ENCODE data around the gene ADTRP.

ADTRP gene

GRCh38 chr6:11772109-11772825 is 6.3 kb downstream of the ADTRP start:
- DNase-seq, result no peak

- no peak for DNase-seq
Measured at GRCh38 chr6:11771473-11772048, 7.0 kb downstream of the ADTRP start.

GRCh38 chr6:11770546-11771466 is 7.8 kb downstream of the ADTRP start:
- DNase-seq, result no peak

GRCh38 chr6:11769811-11770545 is 8.6 kb downstream of the ADTRP start:
- no peak for DNase-seq

- DNase-seq, result no peak
Measured at GRCh38 chr6:11769244-11769643, 9.4 kb downstream of the ADTRP start.

GRCh38 chr6:11767978-11768756 is 10.4 kb downstream of the ADTRP start:
- DNase-seq, result no peak

- DNase-seq, result no peak
Measured at GRCh38 chr6:11767458-11767857, 11.1 kb downstream of the ADTRP start.

- no peak for DNase-seq
Measured at GRCh38 chr6:11766589-11767450, 11.8 kb downstream of the ADTRP start.

GRCh38 chr6:11766043-11766442 is 12.6 kb downstream of the ADTRP start:
- no peak for DNase-seq

- no peak for DNase-seq
Measured at GRCh38 chr6:11764250-11764604, 14.4 kb downstream of the ADTRP start.

- no peak for DNase-seq
Measured at GRCh38 chr6:11763460-11764249, 14.9 kb downstream of the ADTRP start.

- DNase-seq, result no peak
Measured at GRCh38 chr6:11762794-11763459, 15.7 kb downstream of the ADTRP start.

- no peak for DNase-seq
Measured at GRCh38 chr6:11761744-11762620, 16.6 kb downstream of the ADTRP start.

- no peak for DNase-seq
Measured at GRCh38 chr6:11760015-11760473, 18.6 kb downstream of the ADTRP start.

GRCh38 chr6:11758878-11759277 is 19.7 kb downstream of the ADTRP start:
- DNase-seq, result no peak

- DNase-seq, result no peak
Measured at GRCh38 chr6:11756726-11757125, 21.9 kb downstream of the ADTRP start.

- no peak for DNase-seq
Measured at GRCh38 chr6:11756292-11756691, 22.3 kb downstream of the ADTRP start.

GRCh38 chr6:11755725-11756124 is 22.9 kb downstream of the ADTRP start:
- no peak for DNase-seq

Measured in activated T-cell treated with anti-CD3 and anti-CD28 coated beads, Interleukin-2, amount 50 U/mL, for 1 hour (primary cell).